ENCODE results near the gene FLAD1. TPM values are rescaled to one million over a fixed set of nuclear protein-coding genes. Genes with fewer than 3 reads are reported as not detected.

Gene FLAD1
- total RNA-seq, 1 experiment from 2014 or later = 97.0 TPM

- Mint-ChIP-seq H3K9me3 (no peaks in the 10 kb centered on the region; a peak in 2 of 5 replicates), H3K27me3 (ENCODE audit: low read depth) (no peaks in the 10 kb centered on the region; the same call in 1 of the 2 replicates), H3K4me1 (peaks cover 30 to 32% of the 10 kb centered on the region in 2 experiments), H3K36me3 (ENCODE audit: insufficient read depth in 1 of 3, low read depth in 3 of 3) (no peaks in the 10 kb centered on the region; a peak in 1 of 7 replicates), H3K4me3 (peak overlapping the region; percentile 81 to 93), H3K27ac (peak overlapping the region; percentile 99 to 100 (median 99))
- Histone ChIP-seq H3K27ac (ENCODE audit: insufficient read length, low read depth, low read length) (peak overlapping the region; percentile 74), H2BK5ac (ENCODE audit: insufficient read length, low read length) (peak overlapping the region; percentile 66), H2AK5ac (ENCODE audit: insufficient read length, low read length) (no peak overlapping the region), H2BK120ac (ENCODE audit: low read depth, low read length, poor library complexity, severe bottlenecking) (peak overlapping the region; percentile 95), H2BK15ac (ENCODE audit: low read depth, low read length) (no peak overlapping the region), H3K9me3 (ENCODE audit: control insufficient read depth, low read depth, low read length) (no peaks in the 10 kb centered on the region), H3K79me1 (ENCODE audit: insufficient read depth, low read depth, low read length, poor library complexity, severe bottlenecking) (no peaks in the 10 kb centered on the region), H3T11ph (ENCODE audit: low read length) (no peak overlapping the region), H3K4ac (ENCODE audit: low read depth, low read length) (no peak overlapping the region), H2AFZ (ENCODE audit: low read length) (peak overlapping the region; percentile 66), H4K20me1 (ENCODE audit: control insufficient read depth, insufficient read depth, insufficient read length) (no peaks in the 10 kb centered on the region), H3K9ac (ENCODE audit: extremely low read depth, insufficient read length, low read length) (peak overlapping the region; percentile 96), H3K23ac (ENCODE audit: insufficient read length, low read depth, low read length) (no peak overlapping the region), H3K56ac (ENCODE audit: insufficient read length, low read depth, low read length) (peak overlapping the region; percentile 48), H4K91ac (ENCODE audit: insufficient read length, low read depth, low read length) (peak overlapping the region; percentile 0), H4K5ac (ENCODE audit: insufficient read length, low read depth, low read length) (peak overlapping the region; percentile 84), H3K4me2 (ENCODE audit: insufficient read depth, insufficient read length, low read length) (peak overlapping the region; percentile 93), H2BK20ac (ENCODE audit: low read depth, low read length, poor library complexity, severe bottlenecking) (peak overlapping the region; percentile 91), H4K8ac (replicated peaks; ENCODE audit: insufficient read length, low read depth, low read length) (peak overlapping the region; percentile 22), H3K4me1 (ENCODE audit: insufficient read depth, low read length) (peaks cover 3% of the 10 kb centered on the region), H3K27me3 (ENCODE audit: insufficient read depth, low read length) (no peaks in the 10 kb centered on the region), H2BK12ac (ENCODE audit: insufficient read length, low read depth, low read length) (peak overlapping the region; percentile 70), H3K79me2 (ENCODE audit: insufficient read depth, low read length) (no peaks in the 10 kb centered on the region), H3K14ac (ENCODE audit: insufficient read depth, low read length) (peak overlapping the region; percentile 98; the same call in 1 of the 2 replicates), H3K18ac (ENCODE audit: insufficient read length, low read depth, low read length) (peak overlapping the region; percentile 98), H3K23me2 (ENCODE audit: insufficient read length, low read depth, low read length, poor library complexity, severe bottlenecking) (peaks cover 11% of the 10 kb centered on the region)
- DNase-seq = peak; percentile 88
- no peak for TF ChIP-seq CTCF (conservative IDR thresholded peaks at IDR 0.05)
- WGBS (ENCODE audit: extremely low coverage, insufficient read length, low lambda C conversion rate) = no CpG with 5 or more reads among the region's 36 CpGs
Measured at GRCh38 chr1:154937085-154937987, 45.8 kb upstream of the FLAD1 start.

Measured in H9 (cell line).